Stimulated activated CD8-positive, alpha-beta memory T cell treated with anti-CD3 and anti-CD28 coated beads, Interleukin-7, amount 100 ng/mL, for 48 hours (primary cell): ENCODE measurements around the gene MGLL.

ENCODE experiments used
- DNase-seq, 2 donors: peaks; one replicate each; pipeline ENCODE4 v3.0.0-alpha.2; 2020; ENCODE audit warnings: low read depth in 1 of 2; ENCODE audit errors: extremely low read depth in 1 of 2

Gene MGLL

DNA sequence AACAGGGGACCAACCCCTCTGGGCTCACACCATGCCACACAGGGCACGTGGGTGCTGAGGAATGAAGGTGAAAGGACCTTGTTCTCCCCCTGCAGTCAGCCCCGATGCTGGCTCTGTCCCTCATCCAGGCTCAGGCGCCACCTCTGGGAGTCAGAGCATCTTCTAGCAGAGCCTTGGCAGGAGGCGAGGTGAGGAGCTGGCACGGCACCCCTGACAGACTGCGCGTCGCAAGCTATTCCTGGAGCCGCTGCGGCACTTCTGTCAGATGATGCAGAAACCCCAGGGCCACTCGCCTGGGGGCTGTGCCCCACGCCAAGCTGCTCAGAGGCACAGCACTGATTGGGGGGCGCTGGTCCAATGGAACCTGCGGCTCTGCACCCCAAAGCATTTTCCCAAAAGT lies 62.0 kb downstream of the MGLL start:
- DNase-seq, result no peak

- DNase-seq, result no peak
These were observed 62.5 kb downstream of the MGLL start for GRCh38 chr3:127759826-127760225.

GRCh38 chr3:127758013-127758412 lies 64.3 kb downstream of the MGLL start:
- no peak for DNase-seq

- DNase-seq, result no peak
These were observed 67.0 kb downstream of the MGLL start for GRCh38 chr3:127755305-127755681.

- peak in 1 of 2 donors; percentile 31 for DNase-seq
These were observed 67.7 kb downstream of the MGLL start for GRCh38 chr3:127754411-127755304.

DNA sequence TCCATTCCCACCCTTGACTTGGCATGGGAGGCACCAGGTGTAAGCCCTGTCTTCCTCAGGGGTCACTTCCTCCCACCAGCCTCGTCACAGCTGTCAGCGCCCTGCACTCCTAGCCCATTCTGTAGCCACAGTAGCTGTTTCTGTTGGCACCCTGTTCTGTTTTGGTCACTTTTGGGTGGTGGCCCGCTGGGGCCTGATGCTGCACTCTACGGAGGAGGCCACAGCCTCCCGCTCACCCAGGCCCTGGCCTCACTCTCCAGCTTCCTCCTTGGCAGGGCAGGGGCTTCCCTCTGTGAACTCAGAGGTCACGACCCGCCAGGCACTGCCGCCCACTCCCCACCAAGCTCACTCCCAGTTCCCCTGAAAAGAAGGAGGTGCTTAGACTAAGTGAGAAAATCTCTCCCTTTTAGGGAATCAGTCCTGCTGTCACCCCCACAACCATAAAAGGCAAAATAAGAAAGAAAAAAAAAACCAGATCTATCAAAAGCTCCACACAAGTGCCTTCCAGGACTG lies 68.4 kb downstream of the MGLL start:
- no peak for DNase-seq

GRCh38 chr3:127753338-127753737 lies 69.0 kb downstream of the MGLL start:
- no peak for DNase-seq

GRCh38 chr3:127751782-127752181 lies 70.5 kb downstream of the MGLL start:
- no peak for DNase-seq

DNA sequence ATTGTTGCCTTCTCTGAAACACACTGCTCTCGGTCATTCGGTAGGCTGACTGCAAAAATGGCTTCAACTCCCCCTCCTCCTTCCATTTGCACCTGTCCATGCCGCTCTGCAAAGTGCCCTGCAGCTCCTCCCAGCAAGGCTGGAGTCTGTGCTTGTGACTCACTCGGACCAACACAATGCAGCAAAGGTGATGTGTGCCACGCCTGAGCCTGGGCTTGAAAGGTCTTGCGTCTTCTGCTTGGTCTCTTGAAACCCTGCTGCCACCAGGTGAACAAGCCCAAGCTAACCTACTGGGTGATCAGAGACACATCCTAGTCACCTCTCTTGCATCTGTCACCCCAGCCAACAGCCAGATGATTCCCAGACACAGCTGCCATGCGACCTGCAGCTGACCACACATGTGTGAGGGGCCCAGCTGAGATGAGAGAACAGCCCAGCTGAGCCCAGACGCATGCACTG lies 71.1 kb downstream of the MGLL start:
- DNase-seq, result no peak

DNA sequence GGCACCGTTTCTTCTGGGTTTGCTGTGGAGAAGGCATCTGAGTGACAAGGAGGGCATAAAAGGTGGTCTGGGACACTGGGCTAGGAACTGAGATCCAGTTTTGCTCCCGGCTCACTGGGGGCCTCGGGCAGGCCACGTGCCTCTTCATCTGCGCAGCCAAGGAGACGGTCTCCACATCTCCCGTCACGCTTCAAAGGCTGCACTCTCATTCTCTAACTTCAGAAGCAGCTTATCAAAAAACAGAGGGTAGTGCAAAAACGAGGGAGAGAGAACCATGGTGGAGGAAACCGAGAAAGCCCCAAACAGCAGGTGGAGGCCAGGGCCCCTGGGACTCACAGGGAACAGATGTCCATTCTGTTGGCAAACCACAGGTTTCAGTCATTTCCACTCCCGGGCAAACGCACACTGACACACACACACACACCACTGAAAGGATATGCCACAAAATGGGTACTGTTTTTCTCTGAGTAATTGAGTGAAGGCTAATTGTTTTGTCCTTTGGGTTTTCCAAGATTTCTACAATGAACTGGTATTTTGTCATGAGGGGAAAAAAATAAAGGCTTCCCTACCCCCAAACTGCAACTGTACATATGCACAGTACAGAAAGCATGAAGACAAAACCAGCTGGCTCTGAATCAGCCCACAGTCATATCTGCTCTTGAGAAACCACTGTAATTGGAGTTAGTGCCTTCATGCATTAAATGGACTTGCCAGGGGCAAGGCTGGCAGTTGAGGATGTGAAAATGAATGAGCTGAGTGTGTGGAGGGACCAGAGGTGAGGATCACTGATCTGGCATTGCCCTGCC lies 71.9 kb downstream of the MGLL start:
- DNase-seq, result no peak

DNA sequence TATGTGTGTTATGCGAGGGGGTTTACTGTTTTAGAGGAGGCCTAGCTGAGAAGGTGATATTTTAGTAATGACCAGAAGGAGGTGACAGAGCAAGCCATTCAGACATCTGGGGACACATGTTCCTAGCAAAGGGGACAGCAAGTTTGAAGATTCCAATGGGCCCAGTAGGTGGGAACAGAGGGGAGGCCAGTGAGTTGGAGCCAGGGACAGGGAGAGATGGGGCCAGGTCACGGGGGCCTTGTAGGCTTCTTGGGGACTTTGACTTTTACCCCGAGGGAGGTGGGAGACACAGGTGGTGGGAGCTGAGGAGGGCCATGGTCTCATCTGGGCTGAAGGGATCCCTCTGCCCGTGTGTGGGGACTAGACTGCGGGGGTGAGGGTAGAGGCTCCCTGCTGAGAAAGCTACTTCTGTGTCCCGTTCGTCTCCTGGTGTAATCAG lies 72.5 kb downstream of the MGLL start:
- DNase-seq, result no peak

DNA sequence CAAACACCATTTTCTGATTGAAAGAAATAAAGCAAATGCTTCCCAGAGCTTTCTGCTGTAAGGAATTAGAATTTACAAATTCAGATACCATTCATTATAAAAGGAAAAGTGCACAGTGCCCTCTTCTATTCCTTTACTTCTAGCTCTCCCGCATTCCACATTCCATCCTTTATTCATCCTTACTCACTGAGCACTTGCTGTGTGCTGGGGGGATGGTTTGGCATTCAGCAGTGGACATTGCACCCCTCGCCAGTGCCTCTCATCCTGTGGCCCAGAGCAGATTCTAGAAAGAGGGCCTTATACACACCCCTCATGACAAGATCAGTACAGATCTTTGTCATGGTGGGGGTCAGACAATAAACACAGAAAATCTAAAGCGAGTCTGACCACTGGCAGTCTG lies 73.0 kb downstream of the MGLL start:
- no peak for DNase-seq

GRCh38 chr3:127748754-127749327 lies 73.5 kb downstream of the MGLL start:
- no peak for DNase-seq

GRCh38 chr3:127747751-127748521 lies 74.4 kb downstream of the MGLL start:
- no peak for DNase-seq

DNA sequence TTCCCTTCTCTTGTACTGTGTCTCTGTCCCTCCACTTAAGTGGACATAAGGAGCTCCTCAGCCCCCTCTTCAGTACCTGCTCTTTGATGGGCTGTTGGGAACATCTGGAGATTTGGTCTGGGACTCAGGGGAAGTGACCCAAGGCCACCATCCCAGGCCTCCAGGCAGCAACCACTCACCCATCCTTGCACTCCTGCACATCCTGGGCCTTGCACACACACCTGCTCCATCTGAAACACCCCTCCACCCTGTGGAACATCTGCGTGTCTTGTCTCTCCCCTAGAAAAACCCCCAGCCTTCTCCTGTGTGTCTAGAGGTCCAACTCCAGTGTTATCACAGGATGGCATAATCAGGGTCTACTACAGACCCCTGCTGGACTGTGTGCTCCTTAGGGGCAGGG lies 75.2 kb downstream of the MGLL start:
- DNase-seq, result no peak

GRCh38 chr3:127746400-127747057 lies 75.8 kb downstream of the MGLL start:
- DNase-seq, result no peak

DNA sequence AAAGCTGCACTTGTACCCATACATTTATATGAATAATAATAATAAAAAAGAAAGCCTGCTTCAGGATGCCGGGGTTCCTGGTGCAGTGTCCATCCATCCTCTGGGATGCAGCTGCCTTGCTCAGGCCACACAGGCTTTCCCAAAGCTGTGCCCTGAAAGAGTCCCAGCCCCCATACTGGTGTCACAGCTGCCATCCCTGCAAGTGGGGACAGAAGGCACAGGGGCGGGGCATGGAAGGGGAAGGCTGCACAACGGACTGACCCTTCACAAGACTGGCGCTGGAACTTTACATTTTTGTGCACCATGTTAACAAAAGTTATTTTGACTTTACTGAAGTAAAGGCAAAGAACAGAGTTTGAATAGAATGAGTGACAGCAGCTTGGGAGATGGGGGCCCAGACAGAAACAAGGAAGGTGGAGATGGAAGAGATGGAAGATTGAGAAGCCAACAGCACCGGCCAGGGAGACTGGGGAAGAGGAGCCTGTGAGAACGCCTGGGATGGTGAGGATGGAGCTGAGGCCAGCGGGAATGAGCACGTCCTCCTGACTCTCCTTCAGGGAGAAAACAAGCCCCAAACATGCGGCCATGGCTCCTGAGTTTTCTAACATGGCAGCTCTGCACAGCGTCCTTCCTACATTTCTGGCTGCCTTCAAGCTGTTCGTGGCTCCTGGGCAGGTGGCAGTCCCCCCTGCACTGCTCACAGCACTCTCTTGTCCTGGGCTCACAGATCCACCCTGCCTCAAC lies 76.5 kb downstream of the MGLL start:
- DNase-seq, result no peak

DNA sequence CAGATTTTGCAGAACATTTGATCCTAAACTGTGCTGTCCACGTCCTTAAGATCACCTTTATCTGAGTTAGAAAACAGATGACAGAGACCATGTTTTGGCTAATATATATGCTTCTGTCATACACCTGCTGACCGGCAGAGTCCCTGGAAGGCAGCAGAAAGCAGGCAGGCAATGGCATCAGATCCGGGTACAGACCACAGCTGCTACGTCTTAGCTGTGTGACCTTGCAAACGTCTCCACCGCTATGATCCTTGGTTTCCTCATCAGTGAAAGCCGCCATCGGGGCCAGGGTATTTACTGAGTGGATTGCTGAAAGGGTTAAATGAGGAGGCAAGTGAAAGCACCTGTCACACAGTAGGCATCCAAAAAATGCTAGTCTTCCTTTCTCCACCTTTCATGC lies 77.4 kb downstream of the MGLL start:
- no peak for DNase-seq

DNA sequence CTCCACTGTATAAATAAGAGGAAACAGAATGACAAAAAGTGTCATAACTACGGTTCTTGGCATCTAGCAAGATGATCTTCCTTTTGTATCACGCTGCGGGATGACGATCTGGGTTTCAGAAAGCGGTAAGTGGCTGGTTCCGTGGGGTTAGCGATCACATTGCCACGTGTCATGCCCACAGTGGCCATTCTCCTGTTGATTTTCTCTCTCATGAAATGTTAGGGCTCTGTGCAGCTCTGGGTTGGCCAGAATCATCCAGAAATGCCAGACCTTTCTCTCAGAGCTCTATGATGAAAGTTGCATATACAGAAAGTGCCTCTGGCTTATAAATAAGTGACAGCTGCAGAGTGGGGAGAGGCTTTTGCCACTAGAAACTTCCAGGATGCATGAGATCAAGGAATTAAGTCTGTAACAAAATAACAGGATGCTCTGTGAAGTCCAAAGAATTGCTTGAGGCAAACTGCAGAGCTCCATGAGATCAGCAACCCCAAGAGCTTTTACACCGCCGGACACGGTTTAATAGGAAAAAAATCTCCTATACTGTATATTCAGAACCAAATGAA lies 78.0 kb downstream of the MGLL start:
- no peak for DNase-seq
